Thyroid gland (tissue), 4 donors: Measurements from ENCODE around the gene CDH23.

Experiments used
- POLR2A ChIP-seq, 2 donors: fragments of 450-650 bp; IDR thresholded peaks; one replicate each; pipeline ENCODE4 v1.6.1; 2017; ENCODE audit warnings: antibody characterized with exemption in 2 of 2, mild to moderate bottlenecking in 2 of 2, moderate library complexity in 1 of 2
- TF ChIP-seq, protein P1 (sequence below), 6 experiments: fragments of 200-600 bp in 3 of 6; fragments of 450-650 bp in 3 of 6; sonication (generic) in 3 of 6; IDR thresholded peaks; one replicate each; pipeline ENCODE4 v1.5.1; 2016 to 2019; ENCODE audit warnings: antibody characterized with exemption in 6 of 6, mild to moderate bottlenecking in 2 of 6, inconsistent platforms in 1 of 6, moderate library complexity in 1 of 6

DNA sequence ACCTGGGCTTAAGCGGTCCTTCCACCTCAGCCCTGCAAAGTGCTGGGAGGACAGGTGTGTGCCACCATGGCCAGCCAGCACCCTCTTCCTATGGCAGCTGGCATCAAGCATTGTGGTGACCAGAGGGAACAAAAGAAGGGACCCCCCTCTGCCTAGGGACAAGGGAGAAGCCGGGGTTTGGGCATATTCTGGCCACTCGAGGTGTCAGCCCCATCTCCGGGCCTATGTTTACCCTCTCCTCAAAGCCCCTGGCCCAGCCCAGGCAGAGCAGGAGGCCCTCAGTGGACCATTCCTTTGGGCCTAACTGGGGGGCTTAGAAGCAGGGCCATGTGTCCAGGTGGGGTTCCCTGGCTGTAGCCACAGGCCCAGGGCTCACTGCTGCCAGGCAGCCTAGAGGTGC, 352.7 kb downstream of the CDH23 start:
- TF ChIP-seq, protein P1, sequence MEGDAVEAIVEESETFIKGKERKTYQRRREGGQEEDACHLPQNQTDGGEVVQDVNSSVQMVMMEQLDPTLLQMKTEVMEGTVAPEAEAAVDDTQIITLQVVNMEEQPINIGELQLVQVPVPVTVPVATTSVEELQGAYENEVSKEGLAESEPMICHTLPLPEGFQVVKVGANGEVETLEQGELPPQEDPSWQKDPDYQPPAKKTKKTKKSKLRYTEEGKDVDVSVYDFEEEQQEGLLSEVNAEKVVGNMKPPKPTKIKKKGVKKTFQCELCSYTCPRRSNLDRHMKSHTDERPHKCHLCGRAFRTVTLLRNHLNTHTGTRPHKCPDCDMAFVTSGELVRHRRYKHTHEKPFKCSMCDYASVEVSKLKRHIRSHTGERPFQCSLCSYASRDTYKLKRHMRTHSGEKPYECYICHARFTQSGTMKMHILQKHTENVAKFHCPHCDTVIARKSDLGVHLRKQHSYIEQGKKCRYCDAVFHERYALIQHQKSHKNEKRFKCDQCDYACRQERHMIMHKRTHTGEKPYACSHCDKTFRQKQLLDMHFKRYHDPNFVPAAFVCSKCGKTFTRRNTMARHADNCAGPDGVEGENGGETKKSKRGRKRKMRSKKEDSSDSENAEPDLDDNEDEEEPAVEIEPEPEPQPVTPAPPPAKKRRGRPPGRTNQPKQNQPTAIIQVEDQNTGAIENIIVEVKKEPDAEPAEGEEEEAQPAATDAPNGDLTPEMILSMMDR (IDR thresholded peaks at IDR 0.05): no peak
- no peak for TF ChIP-seq POLR2A (IDR thresholded peaks at IDR 0.05)
